Fibroblast of villous mesenchyme (primary cell): ENCODE results near the gene LRRC4C. TPM values are rescaled to one million over a fixed set of nuclear protein-coding genes. Genes with fewer than 3 reads are reported as not detected.

Experiments
- DNase-seq: peaks from one replicate; pipeline ENCODE4 v3.0.0-alpha.2; 2010; ENCODE audit warnings: low read depth
- H3K4me3 ChIP-seq: 2 replicates; pipeline ENCODE4 v1.5.1; 2011; ENCODE audit warnings: low read depth, mild to moderate bottlenecking, low read length
- CTCF ChIP-seq: IDR thresholded peaks from 2 replicates; pipeline ENCODE4 v1.5.1; 2012; ENCODE audit warnings: low read depth, mild to moderate bottlenecking, low read length; ENCODE audit not compliant: insufficient read depth
- total RNA-seq: library from RNA; depleted of rRNA; stranded (reverse); fragments of >200 nt; gene quantifications from 2 replicates; pipeline ENCODE4 v1.2.3, GENCODE V29; 2012

The LRRC4C gene
- total RNA-seq, 1 donor: under 0.01 TPM

- TF ChIP-seq CTCF: no peak
- H3K4me3 ChIP-seq: no peak overlapping the region
- no peak for DNase-seq
Observed at GRCh38 chr11:40444151-40444550, 1015.3 kb downstream of the LRRC4C start.

GRCh38 chr11:40435344-40435743, 1024.1 kb downstream of the LRRC4C start:
- no peak for TF ChIP-seq CTCF
- H3K4me3 ChIP-seq: no peak overlapping the region
- DNase-seq: no peak

DNA sequence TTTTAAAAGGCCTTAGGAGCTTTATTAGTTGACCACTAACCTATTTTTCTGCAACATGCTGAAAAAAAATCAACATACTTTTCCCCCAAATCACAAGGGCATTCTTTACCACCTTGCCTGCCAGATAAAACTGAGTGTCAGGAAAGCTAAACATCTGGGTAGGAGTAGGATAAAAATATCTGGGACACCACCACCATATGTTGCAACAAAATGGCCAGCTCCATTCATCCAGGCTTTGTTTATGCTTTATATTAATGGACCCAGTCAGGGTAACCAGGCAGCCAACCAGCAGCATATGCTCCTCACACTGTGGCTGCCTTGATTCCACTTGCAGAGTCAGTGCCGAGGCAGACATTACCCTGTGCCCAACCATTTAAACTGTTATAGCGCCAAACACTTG, 1024.5 kb downstream of the LRRC4C start:
- no peak for TF ChIP-seq CTCF
- H3K4me3 ChIP-seq: no peak overlapping the region
- DNase-seq: no peak

- no peak for TF ChIP-seq CTCF
- H3K4me3 ChIP-seq: no peak overlapping the region
- DNase-seq: no peak
Observed at GRCh38 chr11:40432358-40432757, 1027.1 kb downstream of the LRRC4C start.

GRCh38 chr11:40425168-40425567, 1034.3 kb downstream of the LRRC4C start:
- TF ChIP-seq CTCF: no peak
- no peak for DNase-seq
- no peak overlapping the region for H3K4me3 ChIP-seq

GRCh38 chr11:40421208-40421981, 1038.1 kb downstream of the LRRC4C start:
- no peak overlapping the region for H3K4me3 ChIP-seq
- no peak for DNase-seq
- no peak for TF ChIP-seq CTCF

DNA sequence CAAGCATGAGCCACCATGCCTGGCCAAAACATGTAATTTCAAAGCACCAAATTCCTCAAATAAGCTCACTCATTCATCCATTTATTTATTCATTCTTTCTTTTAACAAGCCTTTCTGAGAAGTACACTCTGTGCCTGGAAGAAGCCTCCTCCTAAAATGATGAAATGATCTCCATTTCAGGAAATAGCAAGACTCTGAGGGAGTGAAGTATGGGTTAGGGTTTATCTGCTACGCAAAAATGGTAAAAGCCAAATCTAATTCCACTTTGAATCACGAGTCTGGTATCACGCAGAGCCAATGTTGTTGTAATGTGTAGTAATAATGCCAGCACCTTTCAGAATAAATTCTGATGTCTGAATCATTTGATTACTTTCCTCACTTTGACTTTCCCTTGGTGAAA, 1041.8 kb downstream of the LRRC4C start:
- no peak overlapping the region for H3K4me3 ChIP-seq
- DNase-seq: peak; percentile 5
- TF ChIP-seq CTCF: no peak
